GM23338 (cell line): ENCODE data around the gene MYO18A. TPM values are rescaled to one million over a fixed set of nuclear protein-coding genes. Genes with fewer than 3 reads are reported as not detected.

ENCODE experiments used
- ATAC-seq: fragments of 200-7000 bp; cut with Tn5 transposase; 3 replicates; pipeline ENCODE4 v1.9.1; 2020
- DNase-seq: peaks from one replicate; pipeline ENCODE4 v3.0.0-alpha.2; 2015; ENCODE audit warnings: low spot score
- H2AFZ ChIP-seq: fragments of 200-600 bp; sonication (generic); 2 replicates; pipeline ENCODE4 v1.8.0; 2016; ENCODE audit warnings: antibody characterized with exemption, mild to moderate bottlenecking, moderate library complexity
- H3F3A ChIP-seq: fragments of 200-600 bp; sonication (generic); replicated peaks from 2 replicates; pipeline ENCODE4 v1.8.0; 2017; ENCODE audit warnings: antibody characterized with exemption, mixed run types, low read depth
- H3K27ac ChIP-seq: fragments of 200-600 bp; sonication (generic); 2 replicates; pipeline ENCODE4 v1.6.1; 2016; ENCODE audit warnings: low read depth
- H3K27me3 ChIP-seq: fragments of 200-600 bp; sonication (generic); 2 replicates; pipeline ENCODE4 v1.8.0; 2016; ENCODE audit warnings: mild to moderate bottlenecking, mixed run types, moderate library complexity; ENCODE audit not compliant: insufficient read depth
- H3K36me3 ChIP-seq: fragments of 200-600 bp; sonication (generic); 2 replicates; pipeline ENCODE4 v1.8.0; 2016; ENCODE audit warnings: mild to moderate bottlenecking; ENCODE audit not compliant: insufficient read depth
- H3K4me1 ChIP-seq: fragments of 200-600 bp; sonication (generic); 2 replicates; pipeline ENCODE4 v1.8.0; 2016; ENCODE audit warnings: mild to moderate bottlenecking, moderate library complexity; ENCODE audit not compliant: insufficient read depth
- H3K4me2 ChIP-seq: fragments of 200-600 bp; sonication (generic); 2 replicates; pipeline ENCODE4 v1.7.1; 2017; ENCODE audit warnings: mixed run types
- H3K4me3 ChIP-seq: fragments of 200-600 bp; sonication (generic); 2 replicates; pipeline ENCODE4 v1.6.1; 2016; ENCODE audit warnings: mixed run types
- H3K79me2 ChIP-seq: fragments of 200-600 bp; sonication (generic); replicated peaks from 2 replicates; pipeline ENCODE4 v1.8.0; 2017; ENCODE audit warnings: mild to moderate bottlenecking; ENCODE audit not compliant: insufficient read depth
- H3K9me2 ChIP-seq: fragments of 200-600 bp; sonication (generic); 2 replicates; pipeline ENCODE4 v1.8.0; 2017; ENCODE audit not compliant: insufficient read depth
- H4K20me1 ChIP-seq: fragments of 200-600 bp; sonication (generic); replicated peaks from 2 replicates; pipeline ENCODE4 v1.8.0; 2017; ENCODE audit warnings: mild to moderate bottlenecking; ENCODE audit not compliant: insufficient read depth
- H3K27ac Mint-ChIP-seq: 2 replicates; pipeline ENCODE4 v1.8.0; 2020; ENCODE audit warnings: inconsistent platforms, mild to moderate bottlenecking, moderate library complexity, mixed read lengths
- H3K27me3 Mint-ChIP-seq: 3 replicates; pipeline ENCODE4 v1.8.0; 2022; ENCODE audit warnings: low read depth, mild to moderate bottlenecking, moderate library complexity, mixed read lengths, inconsistent platforms; ENCODE audit not compliant: insufficient read depth, poor library complexity
- H3K36me3 Mint-ChIP-seq: 3 replicates; pipeline ENCODE4 v1.8.0; 2021; ENCODE audit warnings: low read depth, mild to moderate bottlenecking, inconsistent platforms, moderate library complexity, mixed read lengths
- H3K4me1 Mint-ChIP-seq: 3 replicates; pipeline ENCODE4 v1.8.0; 2020; ENCODE audit warnings: mild to moderate bottlenecking, inconsistent platforms, mixed read lengths
- H3K4me3 Mint-ChIP-seq: 3 replicates; pipeline ENCODE4 v1.8.0; 2021; ENCODE audit warnings: moderate library complexity, mild to moderate bottlenecking, inconsistent platforms, mixed read lengths
- H3K9me3 Mint-ChIP-seq: 3 replicates; pipeline ENCODE4 v1.8.0; 2020; ENCODE audit warnings: moderate library complexity, mild to moderate bottlenecking, inconsistent platforms, mixed read lengths
- CREB1 ChIP-seq: fragments of 250-450 bp; sonication (Bioruptor Pico); IDR thresholded peaks from 2 replicates; pipeline ENCODE4 v1.5.0; 2020; ENCODE audit warnings: low read depth, mild to moderate bottlenecking, moderate library complexity
- EZH2phosphoT487 ChIP-seq: fragments of 200-600 bp; sonication (generic); IDR thresholded peaks from one replicate; pipeline ENCODE4 v1.8.1; 2018; ENCODE audit warnings: antibody characterized with exemption; ENCODE audit not compliant: unreplicated experiment
- JUNB ChIP-seq: IDR thresholded peaks from one replicate; pipeline ENCODE4 v1.6.1; 2016; ENCODE audit warnings: antibody characterized with exemption; ENCODE audit not compliant: unreplicated experiment
- NANOG ChIP-seq: IDR thresholded peaks from 2 replicates; pipeline ENCODE4 v1.6.1; 2016; ENCODE audit warnings: antibody characterized with exemption, borderline replicate concordance
- POLR2AphosphoS5 ChIP-seq: IDR thresholded peaks from 2 replicates; pipeline ENCODE4 v1.6.1; 2016; ENCODE audit warnings: antibody characterized with exemption, low read depth
- STAT1 ChIP-seq: IDR thresholded peaks from one replicate; pipeline ENCODE4 v1.6.1; 2016; ENCODE audit warnings: antibody characterized with exemption; ENCODE audit not compliant: unreplicated experiment
- ZNF114 ChIP-seq: fragments of 250-450 bp; sonication (Bioruptor Pico); IDR thresholded peaks from 2 replicates; pipeline ENCODE4 v1.5.0; 2020; ENCODE audit warnings: mild to moderate bottlenecking, moderate library complexity
- ZNF331 ChIP-seq: fragments of 250-450 bp; sonication (Bioruptor Pico); IDR thresholded peaks from 2 replicates; pipeline ENCODE4 v1.5.0; 2020; ENCODE audit warnings: low read depth, mild to moderate bottlenecking, moderate library complexity
- polyA plus RNA-seq: library from polyadenylated mRNA; unstranded; fragments of >200 nt; fragmentation: Nextera tagmentation; extraction: Ambion mirVana; gene quantifications from 2 replicates; pipeline ENCODE4 v1.2.1, GENCODE V29; 2016
- total RNA-seq: library from RNA; depleted of rRNA; stranded (reverse); fragments of >200 nt; shearing (Covaris generic); gene quantifications from 2 replicates; pipeline ENCODE4 v1.2.3, GENCODE V29; 2014
- TF ChIP-seq, protein P1 (sequence below): fragments of 250-450 bp; sonication (Bioruptor Pico); IDR thresholded peaks from 2 replicates; pipeline ENCODE4 v1.5.0; 2020; ENCODE audit warnings: mild to moderate bottlenecking, moderate library complexity
- TF ChIP-seq, protein P2 (sequence below): IDR thresholded peaks from one replicate; pipeline ENCODE4 v1.6.1; 2018; ENCODE audit warnings: antibody characterized with exemption; ENCODE audit not compliant: unreplicated experiment

MYO18A gene
- total and polyA plus RNA-seq, 2 experiments from 2014 or later, result 18.3 to 37.5 TPM

DNA sequence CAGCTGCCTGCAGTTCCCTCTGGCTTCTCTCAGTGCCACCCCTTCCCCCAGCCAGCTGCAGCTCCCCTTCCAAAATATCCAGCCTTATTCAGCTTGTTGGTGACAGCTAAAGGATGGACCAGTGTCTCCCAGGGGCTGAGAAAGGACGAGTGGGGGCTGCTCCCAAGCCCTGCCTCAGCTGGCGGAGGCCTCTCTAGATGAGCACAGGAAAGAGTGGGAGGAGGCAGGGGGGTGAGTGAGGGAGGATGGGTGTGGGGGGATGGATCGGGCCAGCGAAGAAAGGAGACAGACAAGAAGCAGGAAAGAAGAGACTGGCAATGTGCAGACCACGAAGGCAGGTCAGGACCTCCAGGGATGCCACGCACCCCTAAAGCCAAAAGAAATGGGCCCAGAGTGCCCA, 119.7 kb downstream of the MYO18A start (continued):
- TF ChIP-seq, protein P1, sequence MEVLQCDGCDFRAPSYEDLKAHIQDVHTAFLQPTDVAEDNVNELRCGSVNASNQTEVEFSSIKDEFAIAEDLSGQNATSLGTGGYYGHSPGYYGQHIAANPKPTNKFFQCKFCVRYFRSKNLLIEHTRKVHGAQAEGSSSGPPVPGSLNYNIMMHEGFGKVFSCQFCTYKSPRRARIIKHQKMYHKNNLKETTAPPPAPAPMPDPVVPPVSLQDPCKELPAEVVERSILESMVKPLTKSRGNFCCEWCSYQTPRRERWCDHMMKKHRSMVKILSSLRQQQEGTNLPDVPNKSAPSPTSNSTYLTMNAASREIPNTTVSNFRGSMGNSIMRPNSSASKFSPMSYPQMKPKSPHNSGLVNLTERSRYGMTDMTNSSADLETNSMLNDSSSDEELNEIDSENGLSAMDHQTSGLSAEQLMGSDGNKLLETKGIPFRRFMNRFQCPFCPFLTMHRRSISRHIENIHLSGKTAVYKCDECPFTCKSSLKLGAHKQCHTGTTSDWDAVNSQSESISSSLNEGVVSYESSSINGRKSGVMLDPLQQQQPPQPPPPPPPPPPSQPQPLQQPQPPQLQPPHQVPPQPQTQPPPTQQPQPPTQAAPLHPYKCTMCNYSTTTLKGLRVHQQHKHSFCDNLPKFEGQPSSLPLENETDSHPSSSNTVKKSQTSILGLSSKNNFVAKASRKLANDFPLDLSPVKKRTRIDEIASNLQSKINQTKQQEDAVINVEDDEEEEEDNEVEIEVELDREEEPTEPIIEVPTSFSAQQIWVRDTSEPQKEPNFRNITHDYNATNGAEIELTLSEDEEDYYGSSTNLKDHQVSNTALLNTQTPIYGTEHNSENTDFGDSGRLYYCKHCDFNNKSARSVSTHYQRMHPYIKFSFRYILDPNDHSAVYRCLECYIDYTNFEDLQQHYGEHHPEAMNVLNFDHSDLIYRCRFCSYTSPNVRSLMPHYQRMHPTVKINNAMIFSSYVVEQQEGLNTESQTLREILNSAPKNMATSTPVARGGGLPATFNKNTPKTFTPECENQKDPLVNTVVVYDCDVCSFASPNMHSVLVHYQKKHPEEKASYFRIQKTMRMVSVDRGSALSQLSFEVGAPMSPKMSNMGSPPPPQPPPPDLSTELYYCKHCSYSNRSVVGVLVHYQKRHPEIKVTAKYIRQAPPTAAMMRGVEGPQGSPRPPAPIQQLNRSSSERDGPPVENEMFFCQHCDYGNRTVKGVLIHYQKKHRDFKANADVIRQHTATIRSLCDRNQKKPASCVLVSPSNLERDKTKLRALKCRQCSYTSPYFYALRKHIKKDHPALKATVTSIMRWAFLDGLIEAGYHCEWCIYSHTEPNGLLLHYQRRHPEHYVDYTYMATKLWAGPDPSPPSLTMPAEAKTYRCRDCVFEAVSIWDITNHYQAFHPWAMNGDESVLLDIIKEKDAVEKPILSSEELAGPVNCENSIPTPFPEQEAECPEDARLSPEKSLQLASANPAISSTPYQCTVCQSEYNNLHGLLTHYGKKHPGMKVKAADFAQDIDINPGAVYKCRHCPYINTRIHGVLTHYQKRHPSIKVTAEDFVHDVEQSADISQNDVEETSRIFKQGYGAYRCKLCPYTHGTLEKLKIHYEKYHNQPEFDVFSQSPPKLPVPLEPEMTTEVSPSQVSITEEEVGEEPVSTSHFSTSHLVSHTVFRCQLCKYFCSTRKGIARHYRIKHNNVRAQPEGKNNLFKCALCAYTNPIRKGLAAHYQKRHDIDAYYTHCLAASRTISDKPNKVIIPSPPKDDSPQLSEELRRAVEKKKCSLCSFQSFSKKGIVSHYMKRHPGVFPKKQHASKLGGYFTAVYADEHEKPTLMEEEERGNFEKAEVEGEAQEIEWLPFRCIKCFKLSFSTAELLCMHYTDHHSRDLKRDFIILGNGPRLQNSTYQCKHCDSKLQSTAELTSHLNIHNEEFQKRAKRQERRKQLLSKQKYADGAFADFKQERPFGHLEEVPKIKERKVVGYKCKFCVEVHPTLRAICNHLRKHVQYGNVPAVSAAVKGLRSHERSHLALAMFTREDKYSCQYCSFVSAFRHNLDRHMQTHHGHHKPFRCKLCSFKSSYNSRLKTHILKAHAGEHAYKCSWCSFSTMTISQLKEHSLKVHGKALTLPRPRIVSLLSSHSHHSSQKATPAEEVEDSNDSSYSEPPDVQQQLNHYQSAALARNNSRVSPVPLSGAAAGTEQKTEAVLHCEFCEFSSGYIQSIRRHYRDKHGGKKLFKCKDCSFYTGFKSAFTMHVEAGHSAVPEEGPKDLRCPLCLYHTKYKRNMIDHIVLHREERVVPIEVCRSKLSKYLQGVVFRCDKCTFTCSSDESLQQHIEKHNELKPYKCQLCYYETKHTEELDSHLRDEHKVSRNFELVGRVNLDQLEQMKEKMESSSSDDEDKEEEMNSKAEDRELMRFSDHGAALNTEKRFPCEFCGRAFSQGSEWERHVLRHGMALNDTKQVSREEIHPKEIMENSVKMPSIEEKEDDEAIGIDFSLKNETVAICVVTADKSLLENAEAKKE (CRISPR knock-in tag), result no peak
- no peak for TF ChIP-seq JUNB

DNA sequence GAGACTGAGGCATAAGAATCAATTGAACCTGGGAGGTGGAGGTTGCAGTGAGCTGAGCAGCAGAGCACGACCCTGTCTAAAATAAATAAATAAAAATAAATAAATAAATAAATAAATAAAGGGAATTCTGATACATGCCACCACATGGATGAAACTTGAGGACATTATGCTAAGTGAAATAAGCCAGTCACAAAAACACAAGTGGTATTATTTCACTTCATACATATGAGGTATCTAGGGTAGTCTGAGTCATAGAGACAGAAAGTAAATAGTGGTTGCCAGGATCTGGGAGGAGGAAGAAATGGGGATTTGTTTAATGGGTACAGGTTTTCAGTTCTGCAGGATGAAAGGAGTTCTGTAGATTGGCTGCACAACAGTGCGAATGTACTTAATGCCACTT, 120.9 kb downstream of the MYO18A start:
- no peak for DNase-seq
- no peak overlapping the region for H3K27ac Mint-ChIP-seq
- TF ChIP-seq CREB1 (CRISPR knock-in tag) (no peak), EZH2phosphoT487 (no peak), ZNF331 (CRISPR knock-in tag) (no peak), POLR2AphosphoS5 (no peak), ZNF114 (no peak), NANOG (no peak), JUNB (no peak), STAT1 (no peak)
- TF ChIP-seq, protein P2, sequence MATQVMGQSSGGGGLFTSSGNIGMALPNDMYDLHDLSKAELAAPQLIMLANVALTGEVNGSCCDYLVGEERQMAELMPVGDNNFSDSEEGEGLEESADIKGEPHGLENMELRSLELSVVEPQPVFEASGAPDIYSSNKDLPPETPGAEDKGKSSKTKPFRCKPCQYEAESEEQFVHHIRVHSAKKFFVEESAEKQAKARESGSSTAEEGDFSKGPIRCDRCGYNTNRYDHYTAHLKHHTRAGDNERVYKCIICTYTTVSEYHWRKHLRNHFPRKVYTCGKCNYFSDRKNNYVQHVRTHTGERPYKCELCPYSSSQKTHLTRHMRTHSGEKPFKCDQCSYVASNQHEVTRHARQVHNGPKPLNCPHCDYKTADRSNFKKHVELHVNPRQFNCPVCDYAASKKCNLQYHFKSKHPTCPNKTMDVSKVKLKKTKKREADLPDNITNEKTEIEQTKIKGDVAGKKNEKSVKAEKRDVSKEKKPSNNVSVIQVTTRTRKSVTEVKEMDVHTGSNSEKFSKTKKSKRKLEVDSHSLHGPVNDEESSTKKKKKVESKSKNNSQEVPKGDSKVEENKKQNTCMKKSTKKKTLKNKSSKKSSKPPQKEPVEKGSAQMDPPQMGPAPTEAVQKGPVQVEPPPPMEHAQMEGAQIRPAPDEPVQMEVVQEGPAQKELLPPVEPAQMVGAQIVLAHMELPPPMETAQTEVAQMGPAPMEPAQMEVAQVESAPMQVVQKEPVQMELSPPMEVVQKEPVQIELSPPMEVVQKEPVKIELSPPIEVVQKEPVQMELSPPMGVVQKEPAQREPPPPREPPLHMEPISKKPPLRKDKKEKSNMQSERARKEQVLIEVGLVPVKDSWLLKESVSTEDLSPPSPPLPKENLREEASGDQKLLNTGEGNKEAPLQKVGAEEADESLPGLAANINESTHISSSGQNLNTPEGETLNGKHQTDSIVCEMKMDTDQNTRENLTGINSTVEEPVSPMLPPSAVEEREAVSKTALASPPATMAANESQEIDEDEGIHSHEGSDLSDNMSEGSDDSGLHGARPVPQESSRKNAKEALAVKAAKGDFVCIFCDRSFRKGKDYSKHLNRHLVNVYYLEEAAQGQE, result no peak

More for the DNA sequence above, 120.9 kb downstream of the MYO18A start:
- H4K20me1 ChIP-seq, result no peaks in the 10 kb centered on the region
- ATAC-seq, result no peak
- no peaks in the 10 kb centered on the region for H3K36me3 ChIP-seq
- no peak overlapping the region for H3K4me2 ChIP-seq
- H3K27me3 Mint-ChIP-seq, result peaks cover 13% of the 10 kb centered on the region
- no peaks in the 10 kb centered on the region for H3K79me2 ChIP-seq
- H3K9me2 ChIP-seq, result no peaks in the 10 kb centered on the region; the same call in 1 of the 2 replicates
- peaks cover 6% of the 10 kb centered on the region; the same call in 2 of the 3 replicates for H3K36me3 Mint-ChIP-seq
- peaks cover 34% of the 10 kb centered on the region for H3K4me1 ChIP-seq
- H3K4me3 Mint-ChIP-seq, result no peak overlapping the region; the same call in 2 of the 3 replicates
- no peak overlapping the region for H2AFZ ChIP-seq
- H3K27ac ChIP-seq, result no peak overlapping the region
- peaks cover 40% of the 10 kb centered on the region for H3K4me1 Mint-ChIP-seq
- no peaks in the 10 kb centered on the region for H3K27me3 ChIP-seq
- H3F3A ChIP-seq, result no peaks in the 10 kb centered on the region; the same call in 1 of the 2 replicates
- H3K4me3 ChIP-seq, result no peak overlapping the region
- no peaks in the 10 kb centered on the region; the same call in 2 of the 3 replicates for H3K9me3 Mint-ChIP-seq
